Progenitor cell of endocrine pancreas (in vitro differentiated cells): Measurements from ENCODE around the gene LONP2. TPM values are rescaled to one million over a fixed set of nuclear protein-coding genes. Genes with fewer than 3 reads are reported as not detected.
A peak's percentile ranks its signal among the peaks of the same experiment; 100 is the strongest.
"Not testable (repeated sequence)": the region's sequence is repeated elsewhere in the genome, so short reads cannot be mapped to it uniquely, and the experiment has no call there.

Source experiments
- DNase-seq: peaks from one replicate; pipeline ENCODE4 v3.0.0; 2021; ENCODE audit warnings: low spot score; ENCODE audit not compliant: unreplicated experiment
- H3K27ac Mint-ChIP-seq: 2 replicates; pipeline ENCODE4 v1.8.0; 2021; ENCODE audit warnings: mild to moderate bottlenecking, moderate library complexity, mixed read lengths
- H3K27me3 Mint-ChIP-seq: 2 replicates; pipeline ENCODE4 v1.8.0; 2021; ENCODE audit warnings: mixed read lengths
- H3K36me3 Mint-ChIP-seq: 2 replicates; pipeline ENCODE4 v1.8.0; 2022; ENCODE audit warnings: mixed read lengths; ENCODE audit not compliant: insufficient read depth
- H3K4me1 Mint-ChIP-seq: 2 replicates; pipeline ENCODE4 v1.8.0; 2021; ENCODE audit warnings: low read depth, mixed read lengths
- H3K4me3 Mint-ChIP-seq: 2 replicates; pipeline ENCODE4 v1.8.0; 2021; ENCODE audit warnings: low read depth, mild to moderate bottlenecking, moderate library complexity, mixed read lengths
- H3K9me3 Mint-ChIP-seq: 2 replicates; pipeline ENCODE4 v1.8.0; 2021; ENCODE audit warnings: low read depth, mixed read lengths
- total RNA-seq: library from RNA; stranded (reverse); gene quantifications from 2 replicates; pipeline ENCODE4 v1.2.1, GENCODE V29; 2021
- TF ChIP-seq, protein P1 (sequence below): fragments of 200-600 bp; sonication (generic); IDR thresholded peaks from one replicate; pipeline ENCODE4 v1.5.0; 2021; ENCODE audit warnings: antibody characterized with exemption, mild to moderate bottlenecking; ENCODE audit not compliant: unreplicated experiment

LONP2 gene
- total RNA-seq, 1 donor from 2014 or later, result 66.4 TPM

DNA sequence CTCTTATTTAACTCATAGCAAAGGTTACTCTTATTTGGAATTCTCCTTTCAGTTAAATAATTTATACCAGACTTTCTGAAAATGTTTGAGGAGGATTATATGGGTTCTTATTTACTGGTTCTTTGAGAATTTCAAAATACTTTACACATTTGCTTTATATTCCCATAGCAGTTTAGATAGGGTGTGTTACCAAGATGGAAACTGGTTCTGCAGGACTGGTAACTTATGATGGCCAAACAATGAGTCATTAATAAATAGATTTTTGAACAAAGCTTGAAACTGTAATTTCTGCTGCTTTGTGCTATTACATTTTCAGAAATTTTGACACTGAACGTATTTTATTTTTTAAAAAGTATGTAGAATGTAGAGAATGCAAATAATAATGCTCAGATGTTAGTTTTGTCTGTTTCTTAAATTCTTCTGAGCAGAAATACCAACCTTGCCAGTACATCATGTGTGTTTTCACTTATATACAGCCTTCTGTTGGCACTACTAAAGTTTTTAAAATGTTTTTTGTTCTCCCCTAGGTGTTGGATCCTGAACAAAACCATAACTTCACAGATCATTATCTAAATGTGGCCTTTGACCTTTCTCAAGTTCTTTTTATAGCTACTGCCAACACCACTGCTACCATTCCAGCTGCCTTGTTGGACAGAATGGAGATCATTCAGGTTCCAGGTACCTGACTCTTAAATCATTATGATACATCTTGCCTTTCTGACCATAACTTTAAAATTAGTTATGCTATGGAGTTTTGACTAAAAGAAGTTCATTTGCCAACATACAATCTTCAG lies 51.6 kb downstream of the LONP2 start:
- peaks cover 7% of the 10 kb centered on the region for H3K9me3 Mint-ChIP-seq
- H3K4me1 Mint-ChIP-seq, result peaks cover 22% of the 10 kb centered on the region
- DNase-seq, result no peak
- TF ChIP-seq, protein P1, sequence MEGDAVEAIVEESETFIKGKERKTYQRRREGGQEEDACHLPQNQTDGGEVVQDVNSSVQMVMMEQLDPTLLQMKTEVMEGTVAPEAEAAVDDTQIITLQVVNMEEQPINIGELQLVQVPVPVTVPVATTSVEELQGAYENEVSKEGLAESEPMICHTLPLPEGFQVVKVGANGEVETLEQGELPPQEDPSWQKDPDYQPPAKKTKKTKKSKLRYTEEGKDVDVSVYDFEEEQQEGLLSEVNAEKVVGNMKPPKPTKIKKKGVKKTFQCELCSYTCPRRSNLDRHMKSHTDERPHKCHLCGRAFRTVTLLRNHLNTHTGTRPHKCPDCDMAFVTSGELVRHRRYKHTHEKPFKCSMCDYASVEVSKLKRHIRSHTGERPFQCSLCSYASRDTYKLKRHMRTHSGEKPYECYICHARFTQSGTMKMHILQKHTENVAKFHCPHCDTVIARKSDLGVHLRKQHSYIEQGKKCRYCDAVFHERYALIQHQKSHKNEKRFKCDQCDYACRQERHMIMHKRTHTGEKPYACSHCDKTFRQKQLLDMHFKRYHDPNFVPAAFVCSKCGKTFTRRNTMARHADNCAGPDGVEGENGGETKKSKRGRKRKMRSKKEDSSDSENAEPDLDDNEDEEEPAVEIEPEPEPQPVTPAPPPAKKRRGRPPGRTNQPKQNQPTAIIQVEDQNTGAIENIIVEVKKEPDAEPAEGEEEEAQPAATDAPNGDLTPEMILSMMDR, result no peak
- peaks cover 18% of the 10 kb centered on the region for H3K36me3 Mint-ChIP-seq
- H3K4me3 Mint-ChIP-seq, result no peak overlapping the region
- H3K27ac Mint-ChIP-seq, result no peak overlapping the region
- H3K27me3 Mint-ChIP-seq, result no peaks in the 10 kb centered on the region

DNA sequence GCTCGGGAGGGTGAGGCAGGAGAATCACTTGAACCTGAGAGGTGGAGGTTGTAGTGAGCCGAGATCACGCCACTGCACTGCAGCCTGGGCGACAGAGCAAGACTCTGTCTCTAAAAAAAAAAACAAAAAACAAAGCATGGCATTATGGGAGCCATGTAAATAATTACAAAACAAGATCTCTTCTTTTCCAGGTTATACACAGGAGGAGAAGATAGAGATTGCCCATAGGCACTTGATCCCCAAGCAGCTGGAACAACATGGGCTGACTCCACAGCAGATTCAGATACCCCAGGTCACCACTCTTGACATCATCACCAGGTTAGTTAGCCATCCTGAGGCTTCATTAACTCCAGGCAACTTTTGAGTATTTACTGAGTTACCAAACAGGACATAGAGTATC lies 55.4 kb downstream of the LONP2 start:
- TF ChIP-seq, protein P1, result no peak
- no peak for DNase-seq
- peaks cover 20% of the 10 kb centered on the region for H3K36me3 Mint-ChIP-seq
- H3K27me3 Mint-ChIP-seq, result no peaks in the 10 kb centered on the region
- H3K27ac Mint-ChIP-seq, result no peak overlapping the region
- H3K4me1 Mint-ChIP-seq, result peaks cover 8% of the 10 kb centered on the region
- H3K9me3 Mint-ChIP-seq, result peaks cover 3% of the 10 kb centered on the region
- H3K4me3 Mint-ChIP-seq, result no peak overlapping the region

DNA sequence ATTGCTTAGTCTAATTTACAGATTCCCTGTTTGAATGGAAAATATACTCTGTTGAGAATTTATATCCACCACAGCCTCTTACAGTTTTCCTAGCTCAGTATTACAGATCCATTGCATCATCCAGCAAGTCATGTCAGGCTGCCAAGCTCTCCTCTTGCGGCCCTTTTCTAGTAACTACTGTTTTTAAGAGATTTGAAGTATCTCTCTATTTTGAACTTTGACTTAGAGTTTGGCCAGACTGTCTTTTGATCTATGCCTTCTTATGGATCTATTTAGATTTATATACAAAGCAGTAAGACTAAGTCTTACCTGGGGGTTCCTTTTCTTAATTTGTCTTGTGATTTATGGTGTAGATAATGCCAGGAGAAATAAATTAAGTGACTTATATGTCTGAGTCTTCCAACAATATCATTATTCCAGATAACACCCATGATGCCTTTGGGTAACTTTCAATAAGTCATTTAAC lies 56.3 kb downstream of the LONP2 start:
- no peak for DNase-seq
- Mint-ChIP-seq H3K9me3 (peaks cover 3% of the 10 kb centered on the region), H3K4me3 (no peak overlapping the region), H3K4me1 (peaks cover 8% of the 10 kb centered on the region), H3K27me3 (no peaks in the 10 kb centered on the region), H3K27ac (peak overlapping the region; percentile 50), H3K36me3 (peaks cover 23% of the 10 kb centered on the region)
- TF ChIP-seq, protein P1, result no peak

DNA sequence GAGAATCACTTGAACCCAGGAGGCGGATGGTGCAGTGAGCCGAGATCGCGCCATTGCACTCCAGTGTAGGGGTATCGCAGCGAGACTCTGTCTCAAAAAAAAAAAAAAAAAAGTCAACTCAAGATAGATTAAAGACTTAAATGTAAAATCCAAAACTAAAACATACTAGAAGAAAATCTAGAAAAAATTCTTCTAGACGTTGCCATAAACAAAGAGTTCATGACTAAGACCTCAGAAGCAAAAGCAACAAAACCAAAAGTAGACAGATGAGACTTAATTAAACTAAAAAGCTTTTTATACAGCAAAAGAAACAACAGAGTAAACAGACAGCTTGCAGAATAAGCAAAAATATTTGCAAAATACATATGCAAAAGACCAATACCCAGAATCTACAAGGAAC lies 64.4 kb downstream of the LONP2 start:
- Mint-ChIP-seq H3K36me3 (peaks cover 67% of the 10 kb centered on the region), H3K4me1 (no peaks in the 10 kb centered on the region), H3K27me3 (no peaks in the 10 kb centered on the region), H3K27ac (no peak overlapping the region), H3K9me3 (peaks cover 36% of the 10 kb centered on the region), H3K4me3 (no peak overlapping the region)
- TF ChIP-seq, protein P1, result no peak
- no peak for DNase-seq

DNA sequence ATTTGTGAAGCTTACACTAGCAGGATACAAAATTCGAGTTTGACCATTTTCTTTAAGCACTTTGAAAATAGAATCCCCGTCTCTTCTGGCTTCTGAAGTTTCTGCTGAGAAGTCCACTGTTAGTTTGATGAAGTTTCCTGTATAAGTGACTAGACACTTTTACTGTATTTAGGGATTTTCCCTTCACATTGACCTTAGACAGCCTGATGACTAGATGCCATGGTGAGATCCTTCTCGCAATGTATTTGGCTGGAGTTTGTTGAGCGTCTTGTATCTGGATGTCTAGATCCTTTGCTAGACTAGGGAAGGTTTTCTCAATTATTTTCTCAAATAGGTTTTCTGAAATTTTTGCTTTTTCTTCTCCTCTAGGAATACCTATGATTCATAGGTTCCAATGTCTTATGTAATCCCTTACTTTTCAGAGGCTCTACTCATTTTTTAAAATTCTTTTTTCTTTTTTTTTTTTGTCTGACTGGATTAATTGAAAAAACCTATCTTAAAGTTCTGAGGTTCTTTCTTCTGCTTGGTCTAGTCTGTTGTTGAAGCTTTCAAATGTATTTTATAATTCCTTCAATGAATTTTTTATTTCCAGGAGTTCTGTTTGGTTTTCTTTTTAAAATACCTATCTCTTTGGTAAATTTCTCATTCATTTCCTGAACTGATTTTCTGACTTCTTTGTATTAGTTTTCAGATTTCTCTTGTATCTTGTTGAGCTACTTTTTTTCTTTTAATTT lies 67.0 kb downstream of the LONP2 start:
- TF ChIP-seq, protein P1, result no peak
- no peak overlapping the region for H3K27ac Mint-ChIP-seq
- H3K36me3 Mint-ChIP-seq, result peaks cover 72% of the 10 kb centered on the region
- no peaks in the 10 kb centered on the region for H3K4me1 Mint-ChIP-seq
- DNase-seq, result no peak
- no peaks in the 10 kb centered on the region for H3K27me3 Mint-ChIP-seq
- H3K9me3 Mint-ChIP-seq, result peaks cover 42% of the 10 kb centered on the region
- no peak overlapping the region for H3K4me3 Mint-ChIP-seq

DNA sequence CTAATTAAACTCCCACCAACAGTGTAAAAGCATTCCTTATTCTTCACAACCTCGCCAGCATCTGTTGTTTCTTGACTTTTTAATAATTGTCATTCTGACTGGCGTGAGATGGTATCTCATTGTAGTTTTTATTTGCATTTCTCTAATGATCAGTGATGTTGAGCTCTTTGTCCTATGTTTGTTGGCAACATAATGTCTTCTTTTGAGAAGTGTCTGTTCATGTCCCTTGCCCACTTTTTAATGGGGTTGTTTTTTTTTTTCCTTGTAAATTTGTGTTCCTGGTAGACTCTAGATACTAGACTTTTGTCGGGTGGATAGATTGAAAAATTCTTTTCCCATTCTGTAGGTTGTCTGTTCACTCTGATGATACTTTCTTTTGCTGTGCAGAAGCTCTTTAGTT lies 69.8 kb downstream of the LONP2 start:
- H3K27ac Mint-ChIP-seq, H3K4me3 Mint-ChIP-seq, H3K27me3 Mint-ChIP-seq, H3K4me1 Mint-ChIP-seq, DNase-seq: not testable (repeated sequence)
- peaks cover 31% of the 10 kb centered on the region for H3K9me3 Mint-ChIP-seq
- H3K36me3 Mint-ChIP-seq, result peaks cover 57% of the 10 kb centered on the region
